HG02870 (cell line): ENCODE measurements around the gene C5.

Source experiments
- ATAC-seq: cut with Tn5 transposase; IDR thresholded peaks from one replicate; pipeline ENCODE4 v1.9.1; 2021; ENCODE audit warnings: mild to moderate bottlenecking, moderate library complexity; ENCODE audit not compliant: unreplicated experiment

Gene C5

DNA sequence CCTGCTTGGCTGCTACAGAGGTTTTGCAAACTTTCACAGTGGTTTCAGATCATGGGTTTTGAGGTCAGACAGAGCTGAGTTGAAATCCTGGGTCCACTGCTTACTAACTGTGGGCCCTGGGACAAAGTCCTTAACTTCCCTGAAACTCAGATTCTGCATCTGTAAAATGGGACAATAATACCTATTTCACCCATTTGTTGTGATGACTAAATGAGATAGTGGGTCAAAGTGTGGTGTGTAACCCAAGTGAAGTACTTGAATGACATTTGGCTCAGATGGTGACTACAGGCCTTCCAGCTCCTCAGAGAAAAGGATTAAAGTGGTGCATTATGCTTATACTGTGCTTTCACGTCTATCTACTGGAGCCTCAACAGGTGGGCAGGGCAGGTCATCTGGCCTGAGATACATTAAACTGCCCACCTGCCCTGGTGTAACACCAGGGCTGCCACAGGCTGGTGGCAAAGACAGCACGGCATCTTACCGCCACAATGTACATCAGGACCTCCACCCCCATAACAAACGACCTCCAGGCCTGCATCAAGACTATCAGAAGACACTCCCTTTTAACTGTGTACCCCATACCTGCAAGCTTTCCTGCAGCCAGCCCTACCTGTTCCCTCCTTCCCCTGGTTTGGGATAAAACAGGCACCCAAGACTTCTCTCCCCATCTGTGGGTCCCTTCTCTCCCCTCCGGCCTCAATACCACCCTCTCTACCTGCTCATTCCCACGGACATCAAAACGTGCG, 122.6 kb downstream of the C5 start:
- ATAC-seq, result no peak

DNA sequence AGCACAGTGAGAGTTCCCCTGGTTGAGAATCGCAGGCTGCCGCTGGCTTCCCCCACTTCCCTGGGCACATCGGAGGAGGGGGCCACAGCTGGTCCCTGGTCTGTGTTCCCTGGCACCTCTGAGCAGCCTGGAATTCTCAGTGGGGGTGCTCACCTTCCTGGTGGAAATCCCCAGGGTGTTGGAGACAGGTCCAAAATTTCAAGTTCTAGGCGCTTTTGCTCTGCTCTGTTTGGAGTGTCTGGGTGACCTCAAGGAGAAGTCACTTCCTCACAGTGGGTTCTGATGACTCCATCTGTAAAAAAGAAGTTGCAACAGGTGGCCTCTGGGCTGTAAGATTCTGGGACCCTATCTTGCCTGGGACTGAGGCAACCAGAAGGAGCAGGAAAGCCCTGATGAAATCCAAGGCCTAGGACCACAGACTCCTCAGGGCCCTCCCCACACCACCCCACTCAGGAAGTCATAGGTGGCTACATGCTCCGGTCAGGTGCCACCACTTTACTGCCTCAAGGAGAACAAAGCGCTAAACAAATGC, 123.6 kb downstream of the C5 start, which contains the start of gene TRAF1:
Gene TRAF1, minus strand, starts transcription at position 400 of the 532 bp plus-strand sequence. CDS start 721 bp downstream, outside the sequence.
- peak; percentile 15 for ATAC-seq

DNA sequence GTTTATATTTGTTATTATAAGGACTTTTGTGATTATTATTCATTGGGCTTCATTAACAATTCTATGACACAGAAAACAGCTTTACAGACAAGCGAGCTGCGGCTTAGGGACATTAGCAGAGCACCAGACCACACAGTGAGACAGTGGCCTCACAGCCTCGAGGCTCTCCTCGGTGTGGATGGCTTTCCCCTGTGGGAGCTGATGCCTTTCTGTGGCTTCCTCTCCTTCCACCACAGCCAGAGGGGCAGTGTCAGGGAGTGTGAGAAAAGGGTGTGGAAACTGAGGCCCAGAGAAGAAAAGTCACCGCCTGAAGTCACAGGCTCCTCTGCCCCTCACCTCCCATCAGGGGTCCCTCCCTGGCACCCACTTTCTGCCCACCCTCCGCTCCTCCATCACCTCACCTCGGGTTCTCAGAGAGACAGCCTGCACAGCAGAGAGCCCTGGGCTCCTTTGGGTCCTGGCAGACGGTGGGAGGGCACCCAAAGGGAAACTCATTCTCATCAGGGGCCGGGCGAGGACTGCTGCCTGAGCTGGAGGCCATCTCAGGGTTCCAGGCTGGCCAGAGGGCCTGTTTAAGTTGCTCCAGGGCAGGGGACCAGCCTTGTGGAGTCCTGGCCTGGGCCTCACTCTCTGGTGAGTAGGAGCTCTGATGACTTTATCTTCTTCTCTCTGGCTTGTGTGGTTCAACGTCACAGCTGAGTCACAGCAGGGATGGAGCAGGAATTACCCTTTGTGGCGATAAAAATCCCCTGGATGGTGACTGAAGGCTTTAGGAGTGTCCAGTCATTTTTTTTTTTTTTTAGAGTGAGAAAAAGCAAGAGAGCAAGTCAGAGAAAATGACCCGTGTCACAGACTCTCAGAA, 124.3 kb downstream of the C5 start:
- peak; percentile 41 for ATAC-seq

DNA sequence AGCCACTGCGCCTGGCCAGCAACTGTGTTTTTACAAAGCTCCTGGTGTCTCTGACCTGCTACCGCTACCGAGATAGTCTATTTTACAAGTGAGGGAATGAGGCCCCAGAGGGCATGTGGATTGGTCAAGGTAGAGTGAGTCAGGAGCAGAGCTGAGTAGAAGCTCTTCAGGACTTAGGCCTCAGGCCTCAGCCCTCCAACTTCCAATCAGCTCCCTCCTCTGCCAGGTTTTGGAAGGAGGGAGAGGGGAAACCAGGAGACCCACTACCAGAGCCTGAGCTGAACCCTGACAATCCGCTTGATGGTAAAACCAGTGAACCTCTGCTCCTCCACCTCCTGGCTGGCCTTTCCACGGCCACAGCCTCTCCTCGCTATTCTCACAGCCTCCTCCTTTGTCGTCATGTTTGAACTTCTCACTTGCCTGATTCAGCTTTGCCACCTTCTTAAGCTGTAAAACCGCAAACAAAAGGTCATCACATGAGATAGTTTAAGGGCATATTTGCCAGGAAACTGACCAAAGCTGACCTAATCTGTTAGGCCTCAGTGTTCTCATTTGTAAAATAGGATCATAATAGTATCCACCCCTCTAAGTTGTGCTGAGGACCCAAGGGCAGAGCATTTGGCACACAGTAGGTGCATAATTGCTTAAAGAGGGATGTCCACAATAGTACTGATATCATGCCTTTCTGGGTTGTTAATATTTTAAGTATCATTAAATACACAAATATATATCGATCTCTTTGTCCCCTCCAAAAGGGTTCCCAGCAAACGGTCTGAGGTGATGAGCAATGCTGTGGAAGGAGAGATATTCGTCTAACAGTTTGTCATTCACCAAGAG, 125.2 kb downstream of the C5 start:
- no peak for ATAC-seq

DNA sequence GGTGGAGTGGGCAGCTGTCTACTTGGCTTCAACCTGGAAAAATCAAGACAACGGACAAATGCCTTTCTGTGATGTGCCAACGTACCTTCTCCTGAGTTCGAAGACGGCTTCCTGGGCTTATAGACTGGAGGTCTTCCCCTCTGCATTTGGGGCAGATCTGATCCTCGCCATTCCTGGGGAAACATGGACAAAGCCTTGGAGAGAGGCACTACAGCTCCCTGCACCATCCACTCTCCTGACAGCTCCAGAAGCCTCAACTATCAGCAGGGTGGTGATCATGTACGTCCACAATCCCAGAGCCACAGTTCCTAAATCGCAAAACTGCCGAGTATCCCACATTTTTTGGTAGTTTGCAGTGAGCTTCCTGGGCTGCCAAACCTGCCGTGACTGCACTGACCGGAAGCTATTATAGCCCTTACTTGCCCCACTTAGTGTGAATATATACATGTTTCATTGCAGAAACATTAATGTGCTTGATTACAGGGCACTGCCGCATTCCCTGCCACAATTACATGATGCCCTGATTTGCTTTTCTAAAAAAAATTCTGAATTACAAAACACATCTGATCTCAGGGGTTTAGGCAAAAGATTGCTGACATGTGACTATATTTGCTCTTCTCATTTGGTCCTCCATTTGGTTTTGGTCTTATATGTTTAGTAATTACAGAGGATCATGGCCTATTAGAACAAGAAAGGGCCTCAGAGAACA, 126.3 kb downstream of the C5 start:
- ATAC-seq, result no peak

DNA sequence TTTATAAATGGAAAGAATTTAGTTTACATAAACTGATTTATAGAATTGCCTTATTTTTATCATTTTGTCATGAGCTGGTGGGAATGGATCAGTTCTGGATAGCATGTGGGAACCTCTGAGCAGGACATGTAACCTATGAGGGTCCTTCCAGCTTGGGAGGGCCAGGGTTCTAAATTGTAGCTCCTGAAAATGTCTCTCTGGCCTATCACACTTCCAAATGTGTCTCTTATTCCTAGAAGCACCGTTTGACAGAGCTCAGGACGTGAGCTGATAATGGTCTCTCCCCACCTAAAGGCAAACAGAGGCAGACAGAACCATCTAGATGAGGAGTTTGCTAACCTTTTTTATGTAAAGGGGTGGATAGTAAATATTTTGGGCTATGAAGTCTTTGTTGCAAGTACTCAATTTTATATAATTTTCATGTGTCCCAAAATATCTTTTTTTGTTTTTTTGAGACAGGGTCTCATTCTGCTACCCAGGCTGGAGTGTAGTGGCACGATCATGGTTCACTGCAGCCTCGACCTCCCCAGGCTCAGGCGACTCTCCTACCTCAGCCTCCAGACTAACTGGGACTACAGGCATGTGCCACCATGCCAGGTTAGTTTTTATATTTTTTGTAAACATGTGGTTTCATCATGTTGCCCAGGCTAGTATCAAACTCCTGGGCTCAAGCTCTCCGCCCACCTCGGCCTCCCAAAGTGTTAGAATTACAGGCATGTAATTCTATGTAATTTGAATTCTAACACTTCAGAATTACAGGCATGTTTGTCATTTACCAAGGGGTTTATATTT, 127.5 kb downstream of the C5 start:
- no peak for ATAC-seq

DNA sequence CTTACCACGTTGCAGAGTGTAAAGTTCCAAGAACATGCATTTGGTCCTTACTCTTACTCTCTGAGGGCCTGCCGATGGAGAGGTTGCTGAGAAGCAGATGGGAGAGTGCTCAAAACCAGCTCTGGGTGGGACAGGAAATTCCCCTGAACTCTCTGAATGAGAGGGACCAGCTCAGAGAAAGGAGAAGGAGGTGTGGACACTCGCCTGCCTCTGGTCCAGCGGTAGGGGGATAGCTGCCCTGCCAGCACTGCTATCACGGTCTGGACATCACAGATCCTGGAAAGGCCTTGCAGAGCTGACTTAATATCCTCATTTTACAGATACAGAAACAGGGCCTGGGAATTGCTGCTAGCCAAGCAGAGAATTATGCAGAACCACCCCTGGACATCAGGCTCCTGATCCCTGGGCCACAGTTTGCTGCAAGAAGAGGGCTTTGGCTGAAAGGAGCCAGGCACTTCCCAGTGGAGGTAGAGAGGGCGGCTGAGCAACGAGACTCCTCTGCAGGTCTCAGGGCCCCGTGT, 128.4 kb downstream of the C5 start:
- no peak for ATAC-seq

DNA sequence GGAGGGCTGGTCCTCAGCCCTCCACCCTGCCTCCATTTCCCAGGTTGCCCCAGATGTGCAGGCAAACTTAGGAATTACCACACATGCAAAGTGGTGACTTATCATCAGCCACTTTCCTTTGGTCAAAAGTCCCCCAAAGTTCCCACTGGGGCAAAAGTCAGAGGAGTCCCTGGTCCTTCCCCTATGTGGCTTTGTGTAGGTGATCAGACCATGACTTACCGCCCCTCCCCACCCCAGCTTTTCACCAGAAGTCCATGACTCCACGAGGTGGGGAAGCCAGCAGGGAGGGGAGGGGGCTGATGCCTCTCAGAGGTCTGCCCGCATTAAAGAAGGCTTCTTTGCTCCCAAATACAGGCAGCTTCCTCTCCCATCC, 129.3 kb downstream of the C5 start:
- ATAC-seq, result no peak

DNA sequence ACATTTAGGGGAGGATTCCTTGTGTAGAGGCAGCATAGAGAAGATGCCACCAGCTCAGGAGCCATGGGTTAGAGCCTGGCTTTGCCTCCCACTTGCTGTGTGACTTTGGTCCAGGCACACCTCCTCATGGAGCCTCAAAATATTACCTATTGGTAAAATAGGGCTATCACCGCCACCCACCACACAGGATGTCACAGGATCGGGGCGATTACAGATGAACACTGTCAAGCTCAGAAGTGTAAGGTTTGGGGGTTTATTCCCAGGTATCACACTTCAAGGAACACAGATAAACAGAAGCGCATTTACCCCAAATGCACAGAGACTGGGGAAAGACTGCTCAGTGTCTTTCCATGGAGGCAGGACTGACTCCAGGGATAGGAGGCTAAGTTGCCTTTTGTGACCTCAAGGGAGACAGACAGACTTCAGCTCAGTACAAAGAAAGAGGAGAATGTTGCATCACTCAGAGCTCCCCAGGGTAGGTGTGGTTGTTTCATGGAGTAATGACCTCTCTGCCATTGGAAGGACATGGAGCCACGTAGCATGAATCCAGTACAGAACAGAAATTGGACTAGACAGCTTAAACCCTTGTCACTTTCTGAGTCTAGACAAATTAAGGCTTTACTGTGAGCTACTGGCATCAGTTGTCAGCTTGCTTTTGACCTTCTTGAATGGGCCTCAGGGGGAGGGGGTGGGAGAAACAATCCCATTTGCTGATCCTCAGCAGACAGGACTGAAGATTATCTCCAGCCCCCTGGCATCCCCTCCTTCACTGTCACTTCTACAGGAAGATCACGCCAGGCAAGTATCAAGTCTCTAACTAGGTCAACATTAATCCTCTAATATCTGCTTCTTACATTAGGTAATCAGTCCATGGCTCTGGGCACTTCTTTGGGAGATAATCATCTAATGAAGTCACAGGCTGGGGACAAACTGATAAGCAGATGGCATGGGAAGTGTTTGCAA, 130.0 kb downstream of the C5 start:
- ATAC-seq, result no peak

DNA sequence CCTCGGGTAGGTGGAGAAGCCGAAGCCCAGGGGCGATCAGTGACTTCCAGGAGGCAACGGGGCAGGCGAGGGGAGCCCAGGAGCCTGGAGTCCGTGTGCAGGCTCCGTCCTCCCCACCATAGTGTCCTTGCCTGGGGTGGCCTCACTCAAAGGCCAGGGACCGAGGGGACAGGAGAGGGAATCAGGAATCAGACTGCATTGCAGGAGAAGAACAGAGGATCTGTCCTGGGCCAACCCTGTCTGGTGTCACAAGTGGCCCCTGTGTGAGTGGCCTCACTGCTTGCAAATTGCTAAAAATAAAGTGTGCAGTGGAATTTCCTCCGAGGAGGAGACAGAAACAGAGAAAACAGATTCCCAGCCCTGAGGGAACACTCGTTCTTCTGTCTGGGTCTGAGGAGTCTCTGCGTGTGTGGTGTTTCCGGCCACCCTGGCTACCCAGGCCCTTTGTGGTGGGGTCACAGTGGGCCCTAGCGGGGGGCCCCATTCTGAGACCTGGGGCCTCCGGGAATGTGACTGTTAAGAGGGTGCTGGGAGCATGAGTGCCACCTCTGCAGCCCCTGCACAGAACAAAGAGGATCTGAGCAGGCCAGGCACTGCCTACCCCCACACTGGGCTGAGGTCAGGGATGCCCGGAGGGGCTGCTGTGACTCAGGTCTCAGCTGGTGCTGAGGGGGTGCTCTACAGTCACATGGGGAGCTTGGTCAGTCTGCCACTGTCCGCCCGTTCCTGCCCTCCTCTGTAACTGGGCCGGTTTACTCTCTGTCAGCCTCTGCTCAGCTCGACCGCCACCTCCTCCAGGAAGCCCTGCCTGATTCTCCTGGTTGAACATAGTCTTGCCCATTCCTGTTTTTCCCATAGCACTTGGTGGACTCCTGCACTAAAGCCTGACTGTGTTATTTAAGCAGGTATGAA, 130.9 kb downstream of the C5 start:
- no peak for ATAC-seq

DNA sequence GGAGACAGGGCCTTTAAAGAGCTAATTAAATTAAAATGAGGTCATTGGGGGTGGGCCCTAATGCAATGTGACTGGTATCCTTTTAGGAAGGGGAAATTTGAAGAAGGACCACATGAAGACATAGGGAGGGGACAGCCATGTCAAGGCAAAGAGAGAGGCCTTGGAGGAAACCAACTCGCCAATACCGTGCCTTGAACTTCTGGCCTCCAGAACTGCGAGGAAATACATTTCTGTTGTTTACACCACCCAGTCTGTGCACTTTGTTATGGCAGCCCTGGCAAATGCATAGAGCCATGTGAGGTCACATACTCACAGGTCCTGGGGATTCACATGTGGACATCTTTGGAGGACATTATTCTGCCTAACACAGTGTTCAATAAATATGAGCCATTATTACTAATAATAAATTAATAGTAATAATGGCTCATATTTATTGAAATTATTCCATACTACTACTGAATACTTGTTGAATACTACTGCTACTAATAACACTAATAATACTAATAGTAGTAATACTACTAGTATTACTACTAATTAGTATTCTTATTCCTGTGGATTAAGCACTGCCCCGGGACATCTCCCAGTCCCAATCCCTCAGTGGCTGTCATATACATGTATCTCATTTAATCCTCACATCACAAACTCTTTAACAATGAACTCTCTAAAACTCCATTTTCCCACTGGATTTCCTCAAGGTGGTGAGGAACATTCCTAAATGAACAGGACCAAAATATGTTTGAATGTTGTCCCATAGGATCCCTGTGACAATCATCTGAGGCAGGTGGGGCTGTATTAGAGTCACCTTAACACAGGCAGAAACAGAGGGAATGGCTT, 131.9 kb downstream of the C5 start:
- ATAC-seq, result no peak

DNA sequence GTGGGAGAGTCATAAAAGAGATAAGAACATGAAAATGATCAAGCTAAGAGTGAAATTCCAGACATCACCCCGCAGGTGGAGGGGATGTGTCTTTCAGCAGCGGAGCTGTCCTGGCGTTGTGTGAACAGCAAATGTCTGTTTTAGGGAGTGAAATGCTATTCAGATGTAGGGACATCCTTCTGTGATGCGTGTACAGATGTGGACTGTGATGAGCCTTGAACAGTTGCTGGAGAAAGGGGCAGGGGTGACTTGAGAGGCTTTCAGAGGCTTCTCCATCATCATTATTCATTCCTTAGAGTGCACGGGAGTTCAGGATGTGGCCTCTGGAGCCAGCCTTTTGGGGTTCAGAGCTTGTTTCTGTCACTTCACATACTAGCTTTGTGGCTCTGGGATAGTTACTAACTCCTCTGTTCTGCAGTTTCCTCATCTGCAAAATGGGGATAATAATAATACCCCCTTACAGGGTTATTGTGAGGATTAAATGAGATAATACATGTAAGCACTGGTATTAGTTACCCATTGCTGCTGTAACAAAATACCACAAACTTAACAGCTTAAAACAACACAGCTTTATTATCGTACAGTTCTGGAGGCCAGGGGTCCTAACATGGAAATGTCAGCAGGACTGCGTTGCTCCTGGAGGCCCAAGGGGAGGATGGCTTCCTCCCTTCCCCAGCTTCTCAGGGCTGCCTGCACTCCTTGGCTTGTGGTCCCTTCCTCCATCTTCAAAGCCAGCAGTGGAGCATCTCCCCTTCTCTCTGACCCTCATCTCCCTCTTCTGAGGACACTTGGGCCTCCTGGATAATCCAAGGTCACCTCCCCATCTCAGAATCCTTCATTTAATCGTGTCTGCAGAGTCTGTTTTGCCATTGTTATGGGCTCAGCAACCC, 132.8 kb downstream of the C5 start:
- ATAC-seq, result no peak

DNA sequence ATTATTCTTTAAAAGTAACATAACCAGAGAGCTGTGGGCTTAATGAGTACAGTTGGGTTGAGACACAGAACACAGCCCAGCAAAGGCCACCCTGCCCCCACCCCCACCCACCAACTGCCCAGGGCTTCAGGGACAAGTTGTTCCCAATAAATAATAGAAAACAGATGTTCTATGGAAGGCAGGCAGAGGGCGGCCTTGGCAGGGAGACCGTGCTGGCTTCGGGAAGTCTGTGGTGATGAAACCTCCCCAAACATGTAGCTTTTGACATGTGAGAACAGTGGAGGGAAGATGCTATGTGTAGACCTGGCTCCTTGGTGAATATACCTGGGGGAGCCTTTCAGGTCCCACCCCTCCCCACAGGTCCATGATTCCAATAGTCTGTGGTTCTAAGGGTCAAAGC, 133.5 kb downstream of the C5 start:
- ATAC-seq, result no peak

DNA sequence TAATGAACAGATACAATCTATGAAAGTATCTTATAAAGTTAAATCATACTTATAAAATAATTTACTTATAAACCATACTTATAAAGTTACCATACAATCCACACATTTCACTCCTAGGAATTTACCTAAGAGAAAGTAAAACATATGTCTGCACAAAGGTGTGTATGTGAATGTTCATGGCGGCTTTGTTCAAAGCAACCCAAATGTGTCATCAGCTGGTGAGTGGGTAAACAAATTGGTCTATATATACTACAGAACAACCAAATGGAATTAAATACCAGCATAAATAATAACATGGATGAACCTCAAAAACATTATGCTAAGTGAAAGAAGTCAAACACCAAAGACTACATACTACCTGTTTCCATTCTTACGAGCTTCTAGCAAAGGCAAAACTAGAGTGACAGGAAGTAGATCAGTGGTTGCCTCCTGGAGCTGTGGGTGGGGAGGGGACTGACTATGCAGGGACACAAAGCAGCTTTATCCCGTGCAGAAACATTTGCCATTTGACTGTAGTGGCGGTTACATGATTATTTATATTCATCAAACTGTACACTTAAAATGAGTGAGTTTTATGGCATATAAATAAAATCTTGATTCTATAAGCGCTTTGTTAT, 134.1 kb downstream of the C5 start:
- no peak for ATAC-seq

DNA sequence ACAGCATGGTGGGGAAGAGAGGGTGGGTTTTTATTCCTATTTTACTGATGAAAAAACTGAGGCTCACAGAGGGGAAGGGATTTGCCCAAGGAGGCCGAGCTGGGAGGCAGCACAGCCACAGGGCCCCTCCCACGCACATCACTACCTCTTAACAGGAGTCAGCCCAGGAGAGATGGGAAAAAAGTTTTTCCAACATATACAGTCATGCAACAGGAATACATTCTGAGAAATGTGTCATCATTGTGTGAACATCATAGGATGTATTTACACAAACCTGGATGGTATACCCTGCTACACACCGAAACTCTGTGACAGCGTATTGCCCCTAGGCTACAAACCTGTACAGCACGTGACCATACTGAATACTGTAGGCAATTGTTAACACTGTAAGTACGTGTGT, 135.1 kb downstream of the C5 start:
- no peak for ATAC-seq
